Endothelial cell of umbilical vein (primary cell): Measurements from ENCODE around the gene IRS1. TPM values are rescaled to one million over a fixed set of nuclear protein-coding genes. Genes with fewer than 3 reads are reported as not detected.

Experiments used
- BruUV-seq: library from RNA; stranded (reverse); fragments of 400-500 nt; replicated peaks from 2 replicates; lab custom pipeline; 2021; lab: Mats Ljungman, UMichigan
- CTCF ChIA-PET: fragments of 300-600, 350-600 bp; sonication (Branson Sonifier 250); formaldehyde crosslinking; loops from one replicate; lab custom pipeline; 2021; ENCODE audit warnings: antibody characterized with exemption, inconsistent platforms; lab: Charles Lee
- POLR2A ChIA-PET: fragments of 300-600, 350-600 bp; sonication (Branson Sonifier 250); formaldehyde crosslinking; loops from one replicate; lab custom pipeline; 2021; ENCODE audit warnings: antibody characterized with exemption, inconsistent platforms; lab: Charles Lee
- DNase-seq: peaks from one replicate; pipeline ENCODE4 v3.0.0-alpha.2; 2011; ENCODE audit warnings: low read depth, low spot score
- FAIRE-seq: peaks from 2 replicates; lab custom pipeline; 2011; peaks lifted over from hg19 to GRCh38; lab: Jason Lieb, UNC
- H2AFZ ChIP-seq: 2 replicates; pipeline ENCODE4 v1.6.0; 2012; ENCODE audit warnings: low read depth, low read length, control low read depth, inconsistent platforms
- H3K27ac ChIP-seq: 2 replicates; pipeline ENCODE4 v1.5.1; 2011; ENCODE audit warnings: low read depth, mild to moderate bottlenecking, control low read depth, low read length, moderate library complexity; ENCODE audit not compliant: insufficient read depth
- H3K27me3 ChIP-seq, 2 experiments: 2 replicates each; pipeline versions ENCODE4 v1.6.0 to v1.6.1; 2011; ENCODE audit warnings: low read length in 2 of 2, mixed read lengths in 1 of 2; ENCODE audit not compliant: control insufficient read depth in 2 of 2, insufficient read depth in 2 of 2
- H3K36me3 ChIP-seq, 2 experiments: 2 replicates in 1 of 2; 3 replicates in 1 of 2; pipeline ENCODE4 v1.5.1; 2011; ENCODE audit warnings: low read length in 2 of 2, mild to moderate bottlenecking in 1 of 2, moderate library complexity in 1 of 2; ENCODE audit not compliant: control insufficient read depth in 2 of 2, insufficient read depth in 2 of 2; ENCODE audit errors: extremely low read depth in 1 of 2
- H3K4me1 ChIP-seq: 3 replicates; pipeline ENCODE4 v1.5.1; 2011; ENCODE audit warnings: mild to moderate bottlenecking, low read length; ENCODE audit not compliant: control insufficient read depth, insufficient read depth; ENCODE audit errors: extremely low read depth
- H3K4me2 ChIP-seq: 2 replicates; pipeline ENCODE4 v1.6.1; 2011; ENCODE audit warnings: low read length, control low read depth, mixed read lengths; ENCODE audit not compliant: insufficient read depth
- H3K4me3 ChIP-seq, 3 experiments: fragments of 200-600 bp in 1 of 3; sonication (generic), shearing (Covaris generic) in 1 of 3; replicated peaks in 1 of 3; 2 replicates each; pipeline ENCODE4 v1.5.1; 2011 to 2016; ENCODE audit warnings: control low read depth in 3 of 3, low read length in 3 of 3, mild to moderate bottlenecking in 2 of 3, inconsistent platforms in 1 of 3, low read depth in 1 of 3, moderate library complexity in 1 of 3; ENCODE audit not compliant: insufficient read depth in 1 of 3
- H3K79me2 ChIP-seq: 2 replicates; pipeline ENCODE4 v1.6.0; 2012; ENCODE audit warnings: low read length, inconsistent platforms; ENCODE audit not compliant: control insufficient read depth, insufficient read depth
- H3K9ac ChIP-seq: replicated peaks from 2 replicates; pipeline ENCODE3; 2011; ENCODE audit warnings: low read length, control low read depth; ENCODE audit not compliant: insufficient read depth; ENCODE audit errors: extremely low read depth
- H3K9me1 ChIP-seq: replicated peaks from 3 replicates; pipeline ENCODE4 v1.6.0; 2011; ENCODE audit warnings: mild to moderate bottlenecking, low read length; ENCODE audit not compliant: control insufficient read depth, insufficient read depth; ENCODE audit errors: extremely low read depth
- H3K9me3 ChIP-seq: replicated peaks from 2 replicates; pipeline ENCODE4 v1.5.1; 2012; ENCODE audit warnings: low read length, inconsistent platforms; ENCODE audit not compliant: control insufficient read depth, insufficient read depth
- H4K20me1 ChIP-seq: replicated peaks from 2 replicates; pipeline ENCODE3; 2011; ENCODE audit warnings: mild to moderate bottlenecking, low read length; ENCODE audit not compliant: control insufficient read depth, insufficient read depth; ENCODE audit errors: extremely low read depth
- CTCF ChIP-seq, 2 donors: IDR thresholded peaks; 1 replicate in 1 of 2; 2 replicates in 1 of 2; pipeline ENCODE4 v1.5.1; 2011; ENCODE audit warnings: low read length in 2 of 2, mild to moderate bottlenecking in 2 of 2, moderate library complexity in 2 of 2, control low read depth in 1 of 2, inconsistent platforms in 1 of 2, low read depth in 1 of 2; ENCODE audit not compliant: insufficient read depth in 1 of 2; ENCODE audit errors: extremely low read depth in 1 of 2
- EZH2 ChIP-seq: IDR thresholded peaks from 2 replicates; pipeline ENCODE4 v1.6.1; 2012; ENCODE audit warnings: borderline replicate concordance, low read depth, mild to moderate bottlenecking, moderate library complexity, low read length, inconsistent platforms; ENCODE audit not compliant: severe bottlenecking
- FOS ChIP-seq: IDR thresholded peaks from 2 replicates; pipeline ENCODE4 v1.6.1; 2011; ENCODE audit warnings: mild to moderate bottlenecking, low read length, moderate library complexity, borderline replicate concordance; ENCODE audit not compliant: insufficient read depth
- GATA2 ChIP-seq: IDR thresholded peaks from 2 replicates; pipeline ENCODE4 v1.7.0; 2011; ENCODE audit warnings: low read depth, mild to moderate bottlenecking, moderate library complexity, mixed read lengths, low read length; ENCODE audit not compliant: insufficient read length, insufficient read depth
- JUN ChIP-seq: IDR thresholded peaks from 2 replicates; pipeline ENCODE4 v1.6.1; 2011; ENCODE audit warnings: borderline replicate concordance, low read depth; ENCODE audit not compliant: insufficient read length, insufficient read depth
- MAX ChIP-seq: IDR thresholded peaks from 2 replicates; pipeline ENCODE4 v1.6.1; 2011; ENCODE audit not compliant: insufficient read depth, insufficient read length
- MYC ChIP-seq: IDR thresholded peaks from one replicate; pipeline ENCODE4 v1.6.1; 2011; ENCODE audit warnings: mild to moderate bottlenecking, low read depth, low read length
- POLR2A ChIP-seq: IDR thresholded peaks from 2 replicates; pipeline ENCODE4 v1.6.1; 2012; ENCODE audit warnings: low read depth, mild to moderate bottlenecking, control low read depth, low read length
- POLR2AphosphoS5 ChIP-seq: IDR thresholded peaks from 2 replicates; pipeline ENCODE4 v1.6.1; 2012; ENCODE audit warnings: low read depth, mild to moderate bottlenecking, control low read depth, low read length, moderate library complexity; ENCODE audit not compliant: insufficient read depth
- dilution Hi-C: fragments of 300-500 bp; cut with MboI; formaldehyde crosslinking; loops from one replicate; pipeline ENCODE4 v1.15.0; 2019; ENCODE audit warnings: low sequenced_read_pairs; ENCODE audit not compliant: extremely low pct_ligation_motif_present
- intact Hi-C: fragments of 100-400 bp; cut with micrococcal nuclease; formaldehyde crosslinking; loops from one replicate; pipeline ENCODE4 v1.10.0; 2022
- polyA plus RNA-seq, 4 experiments: library from polyadenylated mRNA; depleted of rRNA in 3 of 4; stranded (reverse) in 3 of 4; unstranded in 1 of 4; fragments of >200 nt; gene quantifications; 2 replicates each; pipeline versions ENCODE4 v1.2.1 to v1.2.3, GENCODE V29; 2011 to 2012; ENCODE audit warnings: missing spikeins in 1 of 4
- total RNA-seq: library from RNA; stranded (reverse); gene quantifications from 2 replicates; pipeline ENCODE4 v1.2.3, GENCODE V29; 2021

The IRS1 gene
- total and polyA plus RNA-seq, 2 donors (not counting 3 experiments of a cell fraction or from before 2014, with no cell fraction given), result 0.10 to 0.11 TPM

GRCh38 chr2:226691255-226691654 is 108.4 kb downstream of the IRS1 start:
- dilution Hi-C loops (no loop called here), intact Hi-C loops (no loop called here)
- H3K4me3 ChIP-seq, result no peak overlapping the region
- no peak overlapping the region for H3K4me2 ChIP-seq
- BruUV-seq, result no TSS peak
- H3K9ac ChIP-seq, result no peak overlapping the region
- ChIA-PET POLR2A (no interaction called here), CTCF (no interaction called here)
- no peaks in the 10 kb centered on the region for H3K9me3 ChIP-seq
- H4K20me1 ChIP-seq, result no peaks in the 10 kb centered on the region
- no peaks in the 10 kb centered on the region for H3K4me1 ChIP-seq
- no peak overlapping the region for H3K27ac ChIP-seq
- no peaks in the 10 kb centered on the region for H3K27me3 ChIP-seq
- H2AFZ ChIP-seq, result no peak overlapping the region
- no peak for TF ChIP-seq POLR2AphosphoS5
- TF ChIP-seq MAX, result no peak
- TF ChIP-seq JUN, result no peak
- no peak for TF ChIP-seq POLR2A
- TF ChIP-seq EZH2, result no peak
- no peak for TF ChIP-seq FOS
- no peak for TF ChIP-seq GATA2
- TF ChIP-seq CTCF (IDR thresholded peaks at IDR 0.05; ENCODE audit: extremely low read depth in 1 of 2, insufficient read depth in 1 of 2, low read depth in 1 of 2, low read length in 2 of 2), result no peak
- TF ChIP-seq MYC, result no peak
- no peaks in the 10 kb centered on the region for H3K79me2 ChIP-seq
- no peak for DNase-seq
- H3K9me1 ChIP-seq, result no peaks in the 10 kb centered on the region
- H3K36me3 ChIP-seq, result no peaks in the 10 kb centered on the region
- no peak for FAIRE-seq
